Prostate gland (tissue), 2 donors: ENCODE data around the gene HRH2.

ENCODE experiments used
- CTCF ChIP-seq, 4 experiments: fragments of 200-600 bp in 2 of 4; fragments of 450-650 bp in 2 of 4; sonication (generic) in 2 of 4; IDR thresholded peaks; 1 replicate in 3 of 4; 2 replicates in 1 of 4; pipeline ENCODE4 v1.5.1; 2016 to 2019; ENCODE audit warnings: antibody characterized with exemption in 4 of 4, mild to moderate bottlenecking in 2 of 4, moderate library complexity in 2 of 4
- POLR2A ChIP-seq: fragments of 450-650 bp; IDR thresholded peaks from one replicate; pipeline ENCODE4 v1.6.1; 2016; ENCODE audit warnings: antibody characterized with exemption, mild to moderate bottlenecking

- TF ChIP-seq CTCF (IDR thresholded peaks at IDR 0.05) (no peak), POLR2A (no peak)
These were observed 24.8 kb downstream of the HRH2 start for GRCh38 chr5:175682664-175683063.
